SK-N-SH treated with all-trans-retinoic acid at 6 μM for 48 hours (cell line): ENCODE data around the gene ASIC4.
A peak's percentile ranks its signal among the peaks of the same experiment; 100 is the strongest.

ENCODE experiments used
- ATAC-seq: fragments of 200-7000 bp; cut with Tn5 transposase; 3 replicates; pipeline ENCODE4 v1.9.1; 2020; ENCODE audit warnings: mild to moderate bottlenecking, moderate library complexity
- ARNTL ChIP-seq: fragments of 450-650 bp; formaldehyde crosslinking; IDR thresholded peaks from 2 replicates; pipeline ENCODE4 v1.5.0; 2020; ENCODE audit warnings: low read depth, mild to moderate bottlenecking, moderate library complexity, borderline replicate concordance
- BACH2 ChIP-seq: fragments of 250-450 bp; sonication (Bioruptor Pico); IDR thresholded peaks from 2 replicates; pipeline ENCODE4 v1.9.0; 2021; ENCODE audit warnings: mild to moderate bottlenecking, borderline replicate concordance
- CREB5 ChIP-seq: fragments of 250-450 bp; sonication (Bioruptor Pico); IDR thresholded peaks from 2 replicates; pipeline ENCODE4 v1.5.1; 2020; ENCODE audit warnings: low read depth, mild to moderate bottlenecking, moderate library complexity
- CSDC2 ChIP-seq: fragments of 250-450 bp; sonication (Bioruptor Pico); IDR thresholded peaks from 2 replicates; pipeline ENCODE4 v1.5.0; 2020; ENCODE audit warnings: mild to moderate bottlenecking, moderate library complexity
- CSRNP3 ChIP-seq: fragments of 250-450 bp; sonication (Bioruptor Pico); IDR thresholded peaks from 2 replicates; pipeline ENCODE4 v1.5.1; 2021; ENCODE audit warnings: mild to moderate bottlenecking, moderate library complexity
- ESRRG ChIP-seq: fragments of 250-450 bp; sonication (Bioruptor Pico); IDR thresholded peaks from 2 replicates; pipeline ENCODE4 v1.6.1; 2021; ENCODE audit warnings: mild to moderate bottlenecking
- GLIS3 ChIP-seq: fragments of 250-450 bp; sonication (Bioruptor Pico); IDR thresholded peaks from 2 replicates; pipeline ENCODE4 v1.5.0; 2020; ENCODE audit warnings: mild to moderate bottlenecking, moderate library complexity
- ISL1 ChIP-seq: fragments of 250-450 bp; sonication (Bioruptor Pico); IDR thresholded peaks from 2 replicates; pipeline ENCODE4 v2.1.2; 2022; ENCODE audit warnings: mild to moderate bottlenecking, moderate library complexity
- OSR1 ChIP-seq: fragments of 250-450 bp; sonication (Bioruptor Pico); IDR thresholded peaks from 2 replicates; pipeline ENCODE4 v1.8.0; 2022; ENCODE audit warnings: moderate library complexity, mild to moderate bottlenecking, inconsistent platforms
- PATZ1 ChIP-seq: fragments of 250-450 bp; sonication (Bioruptor Pico); IDR thresholded peaks from 2 replicates; pipeline ENCODE4 v1.8.0; 2020; ENCODE audit warnings: mild to moderate bottlenecking, moderate library complexity, borderline replicate concordance
- PPARA ChIP-seq: fragments of 250-450 bp; sonication (Bioruptor Pico); IDR thresholded peaks from 2 replicates; pipeline ENCODE4 v1.5.0; 2020; ENCODE audit warnings: mild to moderate bottlenecking, borderline replicate concordance
- RARB ChIP-seq: fragments of 250-450 bp; sonication (Bioruptor Pico); IDR thresholded peaks from 2 replicates; pipeline ENCODE4 v1.8.0; 2021; ENCODE audit warnings: mild to moderate bottlenecking, moderate library complexity
- SNAI2 ChIP-seq: fragments of 250-450 bp; sonication (Bioruptor Pico); IDR thresholded peaks from 2 replicates; pipeline ENCODE4 v1.5.0; 2020; ENCODE audit warnings: mild to moderate bottlenecking, moderate library complexity
- TCF4 ChIP-seq: fragments of 250-450 bp; sonication (Bioruptor Pico); IDR thresholded peaks from 2 replicates; pipeline ENCODE4 v1.8.0; 2021; ENCODE audit warnings: mild to moderate bottlenecking, moderate library complexity, borderline replicate concordance
- TOX ChIP-seq: fragments of 250-450 bp; sonication (Bioruptor Pico); IDR thresholded peaks from 2 replicates; pipeline ENCODE4 v1.8.0; 2021; ENCODE audit warnings: mild to moderate bottlenecking, moderate library complexity, borderline replicate concordance
- TSHZ2 ChIP-seq: fragments of 250-450 bp; sonication (Bioruptor Pico); IDR thresholded peaks from 2 replicates; pipeline ENCODE4 v1.5.0; 2020; ENCODE audit warnings: mild to moderate bottlenecking, moderate library complexity
- ZFP3 ChIP-seq: fragments of 250-450 bp; sonication (Bioruptor Pico); IDR thresholded peaks from 2 replicates; pipeline ENCODE4 v1.5.0; 2020; ENCODE audit warnings: mild to moderate bottlenecking, moderate library complexity
- ZNF8 ChIP-seq: fragments of 450-650 bp; formaldehyde crosslinking; IDR thresholded peaks from 2 replicates; pipeline ENCODE4 v1.5.0; 2020; ENCODE audit warnings: mild to moderate bottlenecking, moderate library complexity

The ASIC4 gene

GRCh38 chr2:219560893-219561178 lies 46.6 kb downstream of the ASIC4 start:
- TF ChIP-seq GLIS3 (CRISPR knock-in tag): no peak
- no peak for TF ChIP-seq PATZ1 (CRISPR knock-in tag)
- no peak for TF ChIP-seq ESRRG (CRISPR knock-in tag)
- no peak for TF ChIP-seq RARB (CRISPR knock-in tag)
- TF ChIP-seq SNAI2: no peak
- no peak for TF ChIP-seq CSDC2
- no peak for TF ChIP-seq ARNTL (CRISPR knock-in tag)
- no peak for TF ChIP-seq CSRNP3
- no peak for TF ChIP-seq TOX (CRISPR knock-in tag)
- TF ChIP-seq ZNF8 (CRISPR knock-in tag): no peak
- no peak for TF ChIP-seq OSR1 (CRISPR knock-in tag)
- TF ChIP-seq BACH2 (CRISPR knock-in tag): no peak
- no peak for TF ChIP-seq ISL1 (CRISPR knock-in tag)
- no peak for TF ChIP-seq TCF4 (CRISPR knock-in tag)
- no peak for TF ChIP-seq ZFP3 (CRISPR knock-in tag)
- no peak for TF ChIP-seq CREB5 (CRISPR knock-in tag)
- no peak for TF ChIP-seq TSHZ2 (CRISPR knock-in tag)
- ATAC-seq: peak; percentile 6; the same call in 2 of the 3 replicates

GRCh38 chr2:219561179-219562048 lies 47.1 kb downstream of the ASIC4 start:
- TF ChIP-seq PATZ1 (CRISPR knock-in tag) (no peak), OSR1 (CRISPR knock-in tag) (no peak), ARNTL (CRISPR knock-in tag) (no peak), BACH2 (CRISPR knock-in tag) (no peak), PPARA (CRISPR knock-in tag) (no peak)
- TF ChIP-seq, all 23 proteins: peak for 0
- ATAC-seq: peak; percentile 5
